Measurements from ENCODE around the gene DENND10.
"Not testable (repeated sequence)": the region's sequence is repeated elsewhere in the genome, so short reads cannot be mapped to it uniquely, and the experiment has no call there.

The DENND10 gene

DNA sequence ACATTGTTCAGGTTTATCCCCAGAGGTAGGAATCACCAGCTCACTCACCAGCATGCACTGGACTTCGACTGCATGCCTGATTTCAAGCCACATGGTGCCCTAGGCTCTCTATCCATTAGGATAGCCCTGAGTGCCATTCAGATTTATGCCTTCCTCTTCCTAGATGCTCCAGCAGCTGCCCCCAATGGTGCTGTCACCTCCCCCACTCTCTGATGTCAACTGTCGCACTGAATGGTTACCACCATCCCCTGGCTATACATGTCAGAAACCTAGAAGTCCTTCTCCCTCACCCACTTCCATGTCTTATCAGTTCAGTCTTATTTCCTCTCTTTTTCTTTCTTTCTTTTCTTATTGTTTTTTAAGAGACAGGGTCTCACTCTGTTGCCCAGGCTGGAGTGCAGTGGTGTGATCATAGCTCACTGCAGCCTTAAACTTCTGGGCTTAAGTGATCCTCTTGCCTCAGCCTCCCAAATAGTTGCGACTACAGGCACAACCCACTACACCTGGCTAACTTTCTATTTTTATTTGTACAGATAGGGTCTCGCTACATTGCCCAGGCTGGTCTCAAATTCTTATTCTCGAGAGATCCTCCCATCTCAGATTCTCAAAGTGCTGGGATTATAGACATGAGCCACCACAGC, 58.7 kb downstream of the DENND10 start:
- Histone ChIP-seq H3K36me3 (ENCODE audit: control insufficient read depth, insufficient read depth, low read length) (peaks cover 2% of the 10 kb centered on the region), H3K27me3 (ENCODE audit: control insufficient read depth, insufficient read depth, low read length) (peaks cover 2% of the 10 kb centered on the region), H3K4me1 (ENCODE audit: control insufficient read depth, insufficient read depth, low read length) (peaks cover 5% of the 10 kb centered on the region), H3K9me3 (ENCODE audit: control insufficient read depth, insufficient read depth, low read length) (no peaks in the 10 kb centered on the region), H3K9ac (ENCODE audit: low read depth, low read length) (no peak overlapping the region), H3K4me3 (ENCODE audit: low read depth, low read length) (no peak overlapping the region)

DNA sequence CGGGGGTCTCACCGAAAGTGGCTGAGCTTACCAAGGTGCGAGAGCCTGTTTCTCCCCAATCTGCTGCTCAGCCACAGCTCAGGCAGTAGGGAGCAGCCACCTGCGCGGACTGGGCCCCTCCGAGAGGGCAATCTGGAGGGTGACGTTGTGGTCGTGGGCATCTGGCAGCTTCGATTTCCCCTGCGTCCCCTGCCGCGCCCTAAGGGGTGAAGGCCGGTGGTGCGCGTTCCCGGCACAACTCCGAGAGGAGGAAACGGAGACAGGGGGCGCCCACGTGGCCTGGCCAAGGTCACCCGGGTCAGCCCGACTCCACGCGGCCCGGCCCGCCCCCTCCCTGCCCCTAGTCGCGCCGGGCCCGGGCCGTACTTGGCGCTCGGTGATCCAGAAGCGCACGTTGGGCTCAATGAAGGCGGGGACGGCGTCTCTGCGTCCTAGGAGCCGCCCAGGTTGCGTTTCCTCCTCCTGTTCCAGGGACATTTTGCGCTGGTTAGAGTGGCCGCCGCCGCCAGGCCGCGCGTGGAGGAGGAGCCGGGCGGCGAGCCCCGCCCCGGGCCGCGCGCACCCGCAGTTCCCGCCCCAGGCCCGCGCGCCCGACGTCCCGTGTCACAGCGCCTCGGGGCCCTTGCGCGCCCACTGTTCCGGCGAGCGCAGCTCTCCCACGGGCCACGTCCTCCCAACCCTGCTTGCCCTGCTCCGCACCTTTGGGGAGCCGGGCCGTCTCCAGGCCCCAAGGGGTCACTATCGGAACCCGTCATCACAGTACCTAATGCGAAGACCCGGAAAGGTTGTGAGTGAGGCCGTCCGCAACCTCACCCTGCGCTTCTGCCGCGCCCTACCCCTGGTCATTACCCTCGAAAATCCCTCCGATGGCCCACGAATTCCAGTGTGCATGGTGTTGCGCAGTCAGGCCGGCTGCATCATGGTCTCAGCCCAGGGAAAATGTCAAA, 61.5 kb downstream of the DENND10 start, which contains the start of gene SFXN4:
TSS of gene SFXN4 (minus strand) at position 544 of the 947 bp plus-strand sequence. CDS start at position 477, 67 bp downstream.
- Histone ChIP-seq H3K27me3 (ENCODE audit: control insufficient read depth, insufficient read depth, low read length) (peaks cover 2% of the 10 kb centered on the region), H3K4me3 (ENCODE audit: low read depth, low read length) (peak within 1 kb of the TSS; percentile 81), H3K4me1 (ENCODE audit: control insufficient read depth, insufficient read depth, low read length) (peaks cover 5% of the 10 kb centered on the region), H3K36me3 (ENCODE audit: control insufficient read depth, insufficient read depth, low read length) (peaks cover 18% of the 10 kb centered on the region), H3K9me3 (ENCODE audit: control insufficient read depth, insufficient read depth, low read length) (no peaks in the 10 kb centered on the region), H3K9ac (ENCODE audit: low read depth, low read length) (peak within 1 kb of the TSS; percentile 81)

DNA sequence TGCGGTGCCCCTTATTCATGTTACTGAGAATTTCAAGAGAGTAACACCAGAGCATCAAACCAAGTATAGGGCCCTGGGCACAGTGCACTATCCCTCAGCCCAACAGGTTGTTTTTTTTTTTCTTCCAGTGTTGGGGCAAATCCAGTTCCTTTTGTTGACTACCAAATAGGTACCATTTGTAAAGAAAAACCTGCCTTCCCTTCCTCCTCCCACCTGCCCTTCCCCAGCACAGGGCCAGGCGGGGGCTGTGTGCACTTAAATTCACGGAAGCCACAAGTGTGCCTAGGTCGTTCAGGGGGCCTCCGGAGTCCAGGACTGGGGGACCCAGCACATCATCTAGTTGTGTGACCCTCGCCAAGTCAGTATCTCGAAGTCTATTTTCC, 62.2 kb downstream of the DENND10 start:
- peaks cover 5% of the 10 kb centered on the region for H3K4me1 ChIP-seq (ENCODE audit: control insufficient read depth, insufficient read depth, low read length)
- peaks cover 2% of the 10 kb centered on the region for H3K27me3 ChIP-seq (ENCODE audit: control insufficient read depth, insufficient read depth, low read length)
- H3K9ac ChIP-seq (ENCODE audit: low read depth, low read length), result peak overlapping the region; percentile 49
- no peaks in the 10 kb centered on the region for H3K9me3 ChIP-seq (ENCODE audit: control insufficient read depth, insufficient read depth, low read length)
- H3K36me3 ChIP-seq (ENCODE audit: control insufficient read depth, insufficient read depth, low read length), result peaks cover 18% of the 10 kb centered on the region
- peak overlapping the region; percentile 81 for H3K4me3 ChIP-seq (ENCODE audit: low read depth, low read length)

DNA sequence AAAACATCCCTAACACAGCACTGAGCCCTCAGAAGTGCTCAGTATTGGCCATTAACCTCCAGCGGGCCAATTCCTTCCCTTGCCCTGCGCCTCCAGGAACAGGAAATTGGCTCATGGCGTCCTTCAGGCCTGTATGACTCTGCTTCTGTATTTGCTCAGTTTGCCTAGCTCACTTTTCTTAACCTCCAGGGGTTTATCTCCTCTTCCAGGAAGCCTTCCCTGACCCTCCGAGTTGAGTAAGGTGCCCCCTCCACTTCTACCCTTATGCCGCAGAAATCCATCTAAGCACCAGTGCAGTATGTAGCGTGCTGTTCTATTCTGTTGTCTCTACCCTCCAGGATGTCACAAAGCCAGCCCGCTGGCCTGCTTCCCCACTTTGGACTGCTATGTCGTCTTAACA, 62.7 kb downstream of the DENND10 start:
- Histone ChIP-seq H3K27me3 (ENCODE audit: control insufficient read depth, insufficient read depth, low read length) (peaks cover 2% of the 10 kb centered on the region), H3K9me3 (ENCODE audit: control insufficient read depth, insufficient read depth, low read length) (no peaks in the 10 kb centered on the region), H3K4me3 (ENCODE audit: low read depth, low read length) (peak overlapping the region; percentile 81), H3K9ac (ENCODE audit: low read depth, low read length) (no peak overlapping the region), H3K4me1 (ENCODE audit: control insufficient read depth, insufficient read depth, low read length) (peaks cover 5% of the 10 kb centered on the region), H3K36me3 (ENCODE audit: control insufficient read depth, insufficient read depth, low read length) (peaks cover 20% of the 10 kb centered on the region)

DNA sequence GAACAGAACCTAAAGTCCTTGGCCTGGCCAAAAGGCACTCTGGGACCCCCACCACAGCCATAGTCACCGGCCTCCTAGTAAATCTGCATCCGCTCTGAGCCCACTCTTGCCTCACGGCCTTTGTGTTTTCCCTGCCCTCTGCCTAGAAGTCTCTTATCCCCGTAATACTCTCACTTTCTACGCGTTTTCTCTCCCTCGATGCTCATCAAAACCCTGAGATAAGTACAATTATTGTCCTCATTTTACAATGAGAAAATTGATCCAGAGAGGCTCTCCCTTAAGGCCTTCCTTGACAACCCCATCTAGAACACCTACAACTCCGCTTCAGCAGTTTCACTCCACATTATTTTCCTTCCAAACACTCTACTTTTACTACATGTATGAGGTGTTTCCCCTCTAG, 63.1 kb downstream of the DENND10 start:
- peaks cover 2% of the 10 kb centered on the region for H3K27me3 ChIP-seq (ENCODE audit: control insufficient read depth, insufficient read depth, low read length)
- peaks cover 20% of the 10 kb centered on the region for H3K36me3 ChIP-seq (ENCODE audit: control insufficient read depth, insufficient read depth, low read length)
- H3K9me3 ChIP-seq (ENCODE audit: control insufficient read depth, insufficient read depth, low read length), result no peaks in the 10 kb centered on the region
- H3K4me1 ChIP-seq (ENCODE audit: control insufficient read depth, insufficient read depth, low read length), result peaks cover 5% of the 10 kb centered on the region
- no peak overlapping the region for H3K4me3 ChIP-seq (ENCODE audit: low read depth, low read length)
- H3K9ac ChIP-seq (ENCODE audit: low read depth, low read length), result no peak overlapping the region

DNA sequence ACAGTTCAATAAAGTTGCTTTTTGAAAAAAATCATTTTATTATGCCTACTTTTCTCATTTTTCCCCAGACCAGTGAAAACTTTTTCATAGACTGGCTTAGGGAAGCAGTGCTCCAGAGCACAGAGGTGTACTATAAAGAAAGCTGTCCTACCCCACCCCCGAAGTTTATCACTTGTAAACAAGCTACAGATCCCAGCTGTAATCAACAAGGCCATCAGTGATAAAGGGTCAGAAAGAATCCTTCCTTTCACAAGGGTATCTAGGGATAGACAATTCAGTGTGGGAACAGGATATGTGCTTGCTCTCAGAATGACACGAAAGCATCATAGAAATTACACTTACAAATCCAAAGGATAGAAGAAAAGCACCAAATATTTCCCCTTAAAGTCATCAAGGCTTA, 70.2 kb downstream of the DENND10 start:
- Histone ChIP-seq H3K4me3 (ENCODE audit: low read depth, low read length) (no peak overlapping the region), H3K4me1 (ENCODE audit: control insufficient read depth, insufficient read depth, low read length) (peaks cover 4% of the 10 kb centered on the region), H3K9ac (ENCODE audit: low read depth, low read length) (no peak overlapping the region), H3K27me3 (ENCODE audit: control insufficient read depth, insufficient read depth, low read length) (no peaks in the 10 kb centered on the region), H3K36me3 (ENCODE audit: control insufficient read depth, insufficient read depth, low read length) (peaks cover 28% of the 10 kb centered on the region), H3K9me3 (ENCODE audit: control insufficient read depth, insufficient read depth, low read length) (no peaks in the 10 kb centered on the region)

DNA sequence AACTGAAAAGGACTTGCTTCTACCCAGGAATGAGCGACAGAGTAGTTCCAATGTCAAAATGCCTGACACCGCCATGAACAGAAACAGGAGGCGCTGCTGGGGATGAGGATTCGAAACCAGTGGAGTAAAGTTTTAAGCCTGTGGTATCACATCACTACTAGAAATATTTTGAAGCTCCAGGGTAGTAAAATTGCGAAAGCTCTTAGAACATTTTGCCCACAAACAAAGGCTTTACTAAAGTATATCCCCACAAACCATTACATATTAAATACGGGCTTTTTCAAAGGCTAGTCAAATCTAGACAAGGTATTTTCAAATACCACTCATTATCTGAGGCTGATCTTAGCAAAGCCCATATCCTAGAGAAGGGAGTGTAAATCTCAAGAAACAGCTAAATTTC, 72.3 kb downstream of the DENND10 start:
- H3K27me3 ChIP-seq (ENCODE audit: control insufficient read depth, insufficient read depth, low read length), result no peaks in the 10 kb centered on the region
- no peak overlapping the region for H3K4me3 ChIP-seq (ENCODE audit: low read depth, low read length)
- H3K9ac ChIP-seq (ENCODE audit: low read depth, low read length), result no peak overlapping the region
- no peaks in the 10 kb centered on the region for H3K9me3 ChIP-seq (ENCODE audit: control insufficient read depth, insufficient read depth, low read length)
- H3K36me3 ChIP-seq (ENCODE audit: control insufficient read depth, insufficient read depth, low read length), result peaks cover 19% of the 10 kb centered on the region
- H3K4me1 ChIP-seq (ENCODE audit: control insufficient read depth, insufficient read depth, low read length), result peaks cover 5% of the 10 kb centered on the region

DNA sequence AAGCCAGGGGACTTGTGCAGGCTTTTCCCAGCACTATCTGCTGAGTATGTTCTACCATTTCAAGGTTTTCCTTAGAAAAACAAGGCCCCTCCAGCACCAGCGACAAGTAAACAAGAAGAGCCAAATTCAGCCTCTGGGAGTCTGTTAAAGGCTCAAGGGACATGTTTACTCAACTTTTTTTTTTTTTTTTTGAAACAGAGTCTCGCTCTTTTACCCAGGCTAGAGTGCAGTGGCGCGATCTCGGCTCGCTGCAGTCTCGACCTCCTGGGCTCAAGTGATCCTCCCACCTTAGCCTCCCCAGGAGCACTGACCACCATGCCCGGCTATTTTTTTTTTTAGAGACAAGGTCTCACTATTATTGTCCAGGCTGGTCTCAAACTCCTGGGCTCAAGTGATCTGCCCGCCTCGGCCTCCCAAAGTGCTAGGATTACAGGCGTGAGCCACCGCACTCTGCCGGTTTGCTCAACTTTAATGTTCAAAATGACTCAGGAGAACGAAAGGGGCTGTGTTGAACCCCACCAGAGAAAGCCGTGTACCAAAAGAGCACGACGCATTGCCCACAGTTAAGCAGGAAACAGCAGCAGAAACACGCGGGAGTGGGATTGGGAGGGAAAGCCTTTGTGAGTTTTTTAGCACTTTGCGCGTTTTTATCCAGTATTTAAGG, 73.9 kb downstream of the DENND10 start:
- Histone ChIP-seq H3K27me3 (ENCODE audit: control insufficient read depth, insufficient read depth, low read length) (no peaks in the 10 kb centered on the region), H3K9me3 (ENCODE audit: control insufficient read depth, insufficient read depth, low read length) (no peaks in the 10 kb centered on the region), H3K36me3 (ENCODE audit: control insufficient read depth, insufficient read depth, low read length) (peaks cover 12% of the 10 kb centered on the region), H3K4me3 (ENCODE audit: low read depth, low read length) (peak overlapping the region; percentile 73), H3K9ac (ENCODE audit: low read depth, low read length) (peak overlapping the region; percentile 62), H3K4me1 (ENCODE audit: control insufficient read depth, insufficient read depth, low read length) (peaks cover 5% of the 10 kb centered on the region)

DNA sequence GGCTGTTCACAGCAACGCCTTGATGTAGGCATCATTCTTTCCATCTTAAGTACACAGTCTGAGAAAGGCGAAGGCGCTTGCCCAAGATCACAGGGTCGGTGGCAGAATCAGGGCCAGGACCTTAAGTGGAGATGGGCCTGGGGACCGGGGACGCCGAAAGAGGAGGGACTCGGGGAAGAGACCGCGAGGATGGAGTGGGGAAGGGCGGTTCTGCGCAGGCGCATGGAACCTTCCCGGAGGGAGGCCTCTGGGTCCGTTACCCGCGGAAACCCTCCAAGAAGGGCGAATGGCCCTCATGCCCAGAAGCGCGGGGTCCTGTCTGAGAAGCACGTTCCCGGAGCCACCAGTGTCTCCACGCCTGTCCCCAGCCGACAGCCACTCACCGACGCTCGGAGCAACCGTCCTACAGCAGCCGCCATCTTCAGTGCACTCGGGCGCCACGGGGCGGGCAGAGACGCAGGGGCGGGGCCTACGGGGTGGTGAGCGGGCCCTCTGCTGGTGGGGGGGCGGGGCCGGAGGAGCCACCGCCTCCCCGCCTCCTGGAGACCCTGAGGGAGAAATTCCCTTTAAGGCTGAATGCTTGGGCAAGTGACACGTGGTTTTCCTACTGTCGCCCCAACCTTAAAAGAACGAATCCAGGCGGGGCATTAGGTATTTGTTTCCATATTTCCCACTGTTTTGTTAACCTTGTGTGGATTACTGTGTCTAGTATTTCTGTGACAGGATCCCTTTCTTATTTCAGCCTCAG, 74.6 kb downstream of the DENND10 start, which contains the start of gene PRDX3:
TSS of gene PRDX3 (minus strand) at position 441 of the 748 bp plus-strand sequence. CDS start at position 419, 22 bp downstream.
- Histone ChIP-seq H3K9ac (ENCODE audit: low read depth, low read length) (peak within 1 kb of the TSS; percentile 62), H3K4me1 (ENCODE audit: control insufficient read depth, insufficient read depth, low read length) (peaks cover 5% of the 10 kb centered on the region), H3K9me3 (ENCODE audit: control insufficient read depth, insufficient read depth, low read length) (no peaks in the 10 kb centered on the region), H3K36me3 (ENCODE audit: control insufficient read depth, insufficient read depth, low read length) (peaks cover 12% of the 10 kb centered on the region), H3K4me3 (ENCODE audit: low read depth, low read length) (peak within 1 kb of the TSS; percentile 73), H3K27me3 (ENCODE audit: control insufficient read depth, insufficient read depth, low read length) (no peaks in the 10 kb centered on the region)

DNA sequence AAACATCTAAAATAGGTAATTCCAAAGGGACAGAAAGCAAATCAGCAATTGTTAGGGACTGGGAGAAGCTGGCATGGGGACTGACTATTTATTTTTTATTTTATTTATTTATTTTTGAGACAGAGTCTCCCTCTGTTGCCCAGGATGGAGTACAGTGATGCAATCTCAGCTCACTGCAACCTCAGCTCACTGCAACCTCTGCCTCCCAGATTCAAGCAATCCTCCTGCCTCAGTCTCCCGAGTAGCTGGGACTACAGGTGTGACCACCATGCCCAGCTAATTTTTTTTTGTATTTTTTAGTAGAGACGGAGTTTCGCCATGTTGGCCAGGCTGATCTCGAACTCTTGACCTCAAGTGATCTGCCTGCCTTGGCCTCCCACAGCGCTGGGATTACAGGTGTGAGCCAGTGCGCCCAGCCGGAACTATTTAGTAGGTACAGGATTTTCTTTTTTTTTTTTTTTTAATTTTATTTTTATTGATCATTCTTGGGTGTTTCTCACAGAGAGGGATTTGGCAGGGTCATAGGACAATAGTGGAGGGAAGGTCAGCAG, 77.0 kb downstream of the DENND10 start:
- H3K4me1 ChIP-seq (ENCODE audit: control insufficient read depth, insufficient read depth, low read length); H3K9ac ChIP-seq (ENCODE audit: low read depth, low read length); H3K27me3 ChIP-seq (ENCODE audit: control insufficient read depth, insufficient read depth, low read length); H3K9me3 ChIP-seq (ENCODE audit: control insufficient read depth, insufficient read depth, low read length); H3K4me3 ChIP-seq (ENCODE audit: low read depth, low read length): not testable (repeated sequence)
- peaks cover 10% of the 10 kb centered on the region for H3K36me3 ChIP-seq (ENCODE audit: control insufficient read depth, insufficient read depth, low read length)
